ENCODE data around the gene LRRK1.

The LRRK1 gene

DNA sequence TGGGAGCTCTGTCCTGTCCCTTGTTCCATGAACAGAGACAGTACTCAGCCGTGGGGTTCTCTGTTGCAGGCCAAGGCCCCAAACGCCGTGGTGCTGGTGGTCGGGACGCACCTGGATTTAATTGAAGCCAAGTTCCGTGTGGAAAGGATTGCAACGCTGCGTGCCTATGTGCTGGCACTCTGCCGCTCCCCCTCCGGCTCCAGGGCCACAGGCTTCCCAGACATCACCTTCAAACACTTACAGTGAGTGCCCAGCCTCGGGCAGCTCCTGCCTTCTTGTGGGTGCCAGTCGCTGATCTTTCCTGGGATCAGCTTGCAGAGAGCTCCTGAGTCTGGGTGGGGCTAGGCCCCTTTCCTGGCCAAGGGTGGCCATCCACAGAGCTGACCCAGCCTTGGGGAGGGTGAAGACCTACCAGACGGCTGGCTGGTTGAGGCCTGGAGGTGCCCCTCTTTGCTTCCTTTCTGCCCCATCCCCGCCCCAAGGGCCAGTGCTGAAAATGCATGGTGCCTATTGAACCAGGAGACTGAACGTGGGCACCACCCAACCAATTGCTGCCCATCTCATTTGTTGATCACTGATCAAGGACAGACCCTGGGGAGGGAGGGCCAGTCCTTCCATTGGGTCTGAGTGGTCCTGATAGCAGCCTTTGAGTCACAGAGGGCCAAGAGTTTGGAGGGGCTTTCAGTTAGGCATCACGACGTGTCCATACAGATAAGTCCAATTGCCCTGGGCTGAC is 106.9 kb downstream of the LRRK1 start:
- Mint-ChIP-seq H3K4me3 (no peak overlapping the region), H3K27ac (no peak overlapping the region), H3K27me3 (no peaks in the 10 kb centered on the region), H3K36me3 (ENCODE audit: low read depth) (no peaks in the 10 kb centered on the region), H3K9me3 (no peaks in the 10 kb centered on the region), H3K4me1 (ENCODE audit: low read depth) (no peaks in the 10 kb centered on the region)
- no peak for DNase-seq

DNA sequence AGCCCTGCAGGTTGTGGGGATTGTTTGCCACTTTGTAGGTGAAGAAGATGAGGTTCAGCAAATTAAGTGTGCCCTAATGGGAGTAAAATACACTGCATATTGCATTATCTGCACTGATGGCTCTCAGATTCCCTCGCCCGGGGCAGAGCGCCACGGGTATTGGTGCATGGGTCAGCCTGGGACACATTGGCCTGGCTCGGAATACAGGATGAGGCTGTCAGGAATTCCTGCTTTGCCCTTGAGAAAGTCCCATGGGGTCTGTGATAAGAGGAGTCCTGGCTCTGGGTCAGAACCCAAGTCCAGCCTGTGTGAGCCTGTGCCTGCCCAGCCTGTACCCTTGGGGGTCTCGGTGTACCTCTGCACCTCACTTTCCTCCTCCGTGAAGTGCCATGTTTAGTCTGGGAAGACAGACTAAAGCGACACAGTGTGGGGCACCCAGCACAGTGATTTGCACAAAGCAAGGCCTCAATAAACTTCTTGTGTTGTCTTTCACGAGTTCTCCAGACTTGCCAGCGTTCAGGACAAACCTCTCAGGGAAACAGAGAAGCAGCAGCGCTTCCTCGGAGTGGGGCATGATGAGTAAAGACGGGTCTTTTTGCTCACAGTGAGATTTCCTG is 107.6 kb downstream of the LRRK1 start:
- H3K9me3 Mint-ChIP-seq: no peaks in the 10 kb centered on the region
- no peak for DNase-seq
- H3K27ac Mint-ChIP-seq: no peak overlapping the region
- no peaks in the 10 kb centered on the region for H3K27me3 Mint-ChIP-seq
- H3K4me3 Mint-ChIP-seq: no peak overlapping the region
- no peaks in the 10 kb centered on the region for H3K4me1 Mint-ChIP-seq (ENCODE audit: low read depth)
- no peaks in the 10 kb centered on the region for H3K36me3 Mint-ChIP-seq (ENCODE audit: low read depth)

DNA sequence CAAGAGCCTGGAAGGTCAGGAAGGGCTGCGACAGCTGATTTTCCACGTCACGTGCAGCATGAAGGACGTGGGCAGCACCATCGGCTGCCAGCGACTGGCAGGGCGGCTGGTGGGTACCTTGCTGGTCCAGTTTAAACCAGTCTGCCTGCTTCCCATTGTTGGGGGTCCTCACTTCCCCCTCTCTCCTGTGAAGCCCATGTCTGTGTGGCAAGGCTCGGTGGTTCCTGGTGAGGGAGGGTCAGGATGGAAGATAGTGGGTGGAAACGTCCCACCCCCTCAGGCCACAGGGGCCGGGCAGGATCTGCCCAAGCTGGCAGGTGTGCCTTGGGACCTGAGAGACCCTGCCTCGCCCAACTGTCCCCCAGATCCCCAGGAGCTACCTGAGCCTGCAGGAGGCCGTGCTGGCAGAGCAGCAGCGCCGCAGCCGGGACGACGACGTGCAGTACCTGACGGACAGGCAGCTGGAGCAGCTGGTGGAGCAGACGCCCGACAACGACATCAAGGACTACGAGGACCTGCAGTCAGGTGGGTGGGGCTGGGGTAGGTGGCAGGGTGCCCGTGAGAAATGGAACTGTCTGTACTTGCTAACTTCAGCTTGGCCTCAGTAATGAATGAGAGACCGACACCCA is 108.2 kb downstream of the LRRK1 start:
- Mint-ChIP-seq H3K4me3 (no peak overlapping the region), H3K36me3 (ENCODE audit: low read depth) (no peaks in the 10 kb centered on the region), H3K27me3 (peaks cover 2% of the 10 kb centered on the region), H3K27ac (no peak overlapping the region), H3K9me3 (no peaks in the 10 kb centered on the region), H3K4me1 (ENCODE audit: low read depth) (no peaks in the 10 kb centered on the region)
- DNase-seq: no peak

- Mint-ChIP-seq H3K9me3 (no peaks in the 10 kb centered on the region), H3K27me3 (peaks cover 5% of the 10 kb centered on the region), H3K4me1 (ENCODE audit: low read depth) (no peaks in the 10 kb centered on the region), H3K27ac (no peak overlapping the region), H3K36me3 (ENCODE audit: low read depth) (no peaks in the 10 kb centered on the region), H3K4me3 (no peak overlapping the region)
- DNase-seq: no peak
These were observed 108.8 kb downstream of the LRRK1 start for GRCh38 chr15:101027920-101028319.

- peaks cover 5% of the 10 kb centered on the region for H3K27me3 Mint-ChIP-seq
- H3K4me3 Mint-ChIP-seq: no peak overlapping the region
- H3K36me3 Mint-ChIP-seq (ENCODE audit: low read depth): no peaks in the 10 kb centered on the region
- H3K4me1 Mint-ChIP-seq (ENCODE audit: low read depth): no peaks in the 10 kb centered on the region
- no peaks in the 10 kb centered on the region for H3K9me3 Mint-ChIP-seq
- no peak overlapping the region for H3K27ac Mint-ChIP-seq
- DNase-seq: no peak
These were observed 109.2 kb downstream of the LRRK1 start for GRCh38 chr15:101028321-101028720.

DNA sequence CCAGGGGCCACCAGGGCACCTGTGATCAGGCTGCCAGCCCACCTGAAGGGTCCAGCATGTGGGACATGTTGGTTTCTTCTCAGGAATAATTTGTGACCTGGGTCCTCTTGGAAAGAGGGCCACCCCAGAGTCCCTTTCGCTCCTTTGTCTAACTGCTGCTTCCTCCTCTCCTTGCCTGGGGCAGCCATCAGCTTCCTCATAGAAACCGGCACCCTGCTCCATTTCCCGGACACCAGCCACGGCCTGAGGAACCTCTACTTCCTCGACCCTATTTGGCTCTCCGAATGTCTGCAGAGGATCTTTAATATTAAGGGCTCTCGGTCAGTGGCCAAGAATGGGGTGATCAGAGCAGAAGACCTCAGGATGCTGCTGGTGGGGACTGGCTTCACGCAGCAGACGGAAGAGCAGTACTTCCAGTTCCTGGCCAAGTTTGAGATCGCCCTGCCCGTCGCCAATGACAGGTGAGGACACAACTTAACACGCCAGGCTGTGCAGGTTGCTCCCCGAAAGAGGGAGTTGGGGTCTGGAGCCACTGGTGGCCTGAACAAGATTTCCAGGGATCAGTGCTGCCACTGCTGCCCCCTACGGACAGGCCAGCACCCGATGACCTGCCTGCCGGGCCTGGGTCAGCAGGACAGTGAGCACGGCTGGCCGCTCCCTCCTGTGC is 109.7 kb downstream of the LRRK1 start:
- Mint-ChIP-seq H3K4me3 (no peak overlapping the region), H3K9me3 (no peaks in the 10 kb centered on the region), H3K36me3 (ENCODE audit: low read depth) (no peaks in the 10 kb centered on the region), H3K27ac (no peak overlapping the region), H3K27me3 (peaks cover 7% of the 10 kb centered on the region), H3K4me1 (ENCODE audit: low read depth) (peaks cover 3% of the 10 kb centered on the region)
- no peak for DNase-seq

- Mint-ChIP-seq H3K4me1 (ENCODE audit: low read depth) (peaks cover 4% of the 10 kb centered on the region), H3K9me3 (no peaks in the 10 kb centered on the region), H3K4me3 (no peak overlapping the region), H3K36me3 (ENCODE audit: low read depth) (no peaks in the 10 kb centered on the region), H3K27ac (no peak overlapping the region), H3K27me3 (peaks cover 15% of the 10 kb centered on the region)
- no peak for DNase-seq
These were observed 111.0 kb downstream of the LRRK1 start for GRCh38 chr15:101029971-101030661.

- Mint-ChIP-seq H3K4me3 (no peak overlapping the region), H3K27ac (no peak overlapping the region), H3K36me3 (ENCODE audit: low read depth) (no peaks in the 10 kb centered on the region), H3K27me3 (peaks cover 20% of the 10 kb centered on the region), H3K4me1 (ENCODE audit: low read depth) (peaks cover 4% of the 10 kb centered on the region), H3K9me3 (peaks cover 5% of the 10 kb centered on the region)
- no peak for DNase-seq
These were observed 112.1 kb downstream of the LRRK1 start for GRCh38 chr15:101031213-101031612.

GRCh38 chr15:101033801-101034200 is 114.6 kb downstream of the LRRK1 start:
- no peak overlapping the region for H3K27ac Mint-ChIP-seq
- H3K27me3 Mint-ChIP-seq: peaks cover 31% of the 10 kb centered on the region
- H3K4me1 Mint-ChIP-seq (ENCODE audit: low read depth): peaks cover 4% of the 10 kb centered on the region
- peaks cover 5% of the 10 kb centered on the region for H3K9me3 Mint-ChIP-seq
- H3K36me3 Mint-ChIP-seq (ENCODE audit: low read depth): no peaks in the 10 kb centered on the region
- no peak for DNase-seq
- no peak overlapping the region for H3K4me3 Mint-ChIP-seq

DNA sequence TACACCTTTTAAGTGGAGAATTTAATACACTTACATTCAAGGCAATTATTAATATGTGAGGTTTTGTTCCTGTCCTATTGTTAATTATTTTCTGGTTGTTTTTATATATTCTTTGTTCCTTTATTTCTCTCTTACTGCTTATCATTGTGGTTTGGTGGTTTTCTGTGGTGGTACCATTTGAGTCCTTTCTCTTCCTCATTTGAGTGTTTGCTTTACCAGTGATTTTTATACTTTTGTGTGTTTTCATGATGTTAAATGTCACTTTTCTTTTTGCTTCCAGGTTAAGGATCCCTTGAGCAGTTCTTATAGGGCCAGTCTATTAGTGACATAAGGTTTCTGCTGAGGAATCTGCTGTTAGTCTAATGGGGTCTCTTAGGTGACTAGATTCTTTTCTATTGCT is 116.5 kb downstream of the LRRK1 start:
- H3K27ac Mint-ChIP-seq: no peak overlapping the region
- peaks cover 4% of the 10 kb centered on the region for H3K4me1 Mint-ChIP-seq (ENCODE audit: low read depth)
- no peaks in the 10 kb centered on the region for H3K36me3 Mint-ChIP-seq (ENCODE audit: low read depth)
- no peak overlapping the region for H3K4me3 Mint-ChIP-seq
- no peak for DNase-seq
- H3K27me3 Mint-ChIP-seq: peaks cover 35% of the 10 kb centered on the region
- H3K9me3 Mint-ChIP-seq: peaks cover 5% of the 10 kb centered on the region

DNA sequence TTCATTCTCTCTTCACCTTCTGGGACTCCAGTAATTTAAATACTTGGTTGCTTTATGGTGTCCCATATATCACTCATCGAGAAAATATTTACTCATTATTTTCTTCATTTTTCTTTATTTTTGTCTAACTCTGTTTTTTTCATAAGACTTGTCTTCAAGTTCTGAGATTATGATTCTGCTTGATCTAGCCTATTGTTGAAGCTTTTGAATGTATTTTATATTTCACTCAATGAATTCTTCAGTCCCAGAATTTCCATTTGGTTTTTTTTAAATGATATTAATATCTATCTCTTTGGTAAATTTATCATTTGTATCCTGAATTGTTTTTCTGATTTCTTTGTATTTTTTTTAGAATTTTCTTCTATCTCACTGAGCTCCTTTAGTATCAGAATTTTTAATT is 117.0 kb downstream of the LRRK1 start:
- H3K36me3 Mint-ChIP-seq (ENCODE audit: low read depth): no peaks in the 10 kb centered on the region
- H3K27ac Mint-ChIP-seq: no peak overlapping the region
- H3K4me3 Mint-ChIP-seq: no peak overlapping the region
- no peak for DNase-seq
- peaks cover 4% of the 10 kb centered on the region for H3K4me1 Mint-ChIP-seq (ENCODE audit: low read depth)
- peaks cover 35% of the 10 kb centered on the region for H3K27me3 Mint-ChIP-seq
- H3K9me3 Mint-ChIP-seq: peaks cover 5% of the 10 kb centered on the region

DNA sequence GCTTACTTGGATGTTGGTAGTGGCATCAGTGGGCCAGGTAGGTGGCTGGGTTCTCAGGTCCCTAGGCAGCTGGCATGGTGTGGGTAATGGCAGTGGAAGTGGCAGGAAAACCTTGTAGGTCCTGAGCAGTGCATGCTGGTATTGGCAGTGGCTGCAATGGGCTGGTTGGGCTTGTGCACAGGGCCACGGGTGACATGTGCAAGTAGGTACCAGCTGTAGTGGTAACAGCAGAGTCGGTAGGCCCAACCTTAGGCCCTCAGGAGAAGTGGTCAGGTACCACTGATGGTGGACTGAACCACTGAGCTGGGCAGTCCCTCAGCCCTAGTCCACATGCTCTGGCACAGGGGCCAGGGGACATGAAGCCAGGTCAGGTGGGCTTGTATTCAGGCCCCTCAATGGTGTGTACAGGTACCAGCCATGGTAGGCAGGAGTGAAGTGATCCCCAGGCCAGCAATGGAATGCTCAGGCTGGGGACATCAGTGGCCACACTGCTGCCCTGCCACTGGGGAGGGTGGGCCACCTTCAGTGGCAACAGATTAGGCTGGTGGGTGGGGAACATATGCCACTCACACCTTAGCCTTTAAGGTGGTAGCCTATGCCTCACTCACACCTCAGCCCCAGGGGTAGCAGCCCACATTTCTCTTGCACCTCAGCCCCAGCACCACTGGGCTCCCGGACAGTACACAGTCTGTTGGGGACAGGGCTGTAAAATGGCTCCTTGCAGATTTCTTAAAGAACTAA is 118.1 kb downstream of the LRRK1 start:
- Mint-ChIP-seq H3K27me3 (peaks cover 41% of the 10 kb centered on the region), H3K36me3 (ENCODE audit: low read depth) (no peaks in the 10 kb centered on the region), H3K9me3 (peaks cover 5% of the 10 kb centered on the region), H3K27ac (no peak overlapping the region), H3K4me1 (ENCODE audit: low read depth) (peaks cover 4% of the 10 kb centered on the region), H3K4me3 (no peak overlapping the region)
- DNase-seq: no peak

DNA sequence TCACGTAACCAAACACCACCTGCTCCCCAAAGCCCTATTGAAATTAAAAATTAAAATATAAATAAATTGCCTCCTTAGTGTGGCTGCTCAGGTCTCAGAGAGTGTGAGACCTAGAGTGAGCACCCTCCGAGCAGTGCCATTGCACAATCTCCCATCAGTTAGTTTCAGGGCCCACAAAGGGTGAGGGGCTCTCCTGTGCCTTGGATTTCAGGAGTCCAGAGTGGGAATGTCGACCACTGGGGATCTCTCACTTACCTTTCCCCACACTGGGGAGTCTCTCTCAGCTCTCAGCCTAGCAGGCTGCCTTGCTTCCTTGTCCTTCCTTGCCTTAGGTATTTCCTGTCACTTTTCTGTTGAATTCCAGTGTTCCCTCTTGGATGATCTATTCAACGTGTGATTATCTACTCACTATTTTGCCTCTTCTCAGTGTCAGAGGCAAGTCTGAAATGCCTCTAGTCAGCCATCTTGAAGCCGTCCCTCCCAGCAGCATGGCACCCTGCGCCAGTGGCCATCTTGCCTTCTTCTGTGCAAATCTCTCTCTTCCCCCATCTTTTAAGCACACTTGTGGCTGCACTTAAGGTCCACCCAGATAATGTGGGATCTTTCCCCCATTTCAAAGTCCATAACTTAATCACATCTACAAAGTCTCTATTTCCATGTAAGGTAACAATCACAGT is 119.3 kb downstream of the LRRK1 start:
- DNase-seq: no peak
- no peak overlapping the region for H3K27ac Mint-ChIP-seq
- no peak overlapping the region for H3K4me3 Mint-ChIP-seq
- peaks cover 48% of the 10 kb centered on the region for H3K27me3 Mint-ChIP-seq
- H3K36me3 Mint-ChIP-seq (ENCODE audit: low read depth): no peaks in the 10 kb centered on the region
- peaks cover 4% of the 10 kb centered on the region for H3K4me1 Mint-ChIP-seq (ENCODE audit: low read depth)
- H3K9me3 Mint-ChIP-seq: peaks cover 5% of the 10 kb centered on the region
